ENCODE measurements around the gene NKAIN2. TPM values are rescaled to one million over a fixed set of nuclear protein-coding genes. Genes with fewer than 3 reads are reported as not detected.

Gene NKAIN2
- total and polyA plus RNA-seq, 2 donors (not counting 3 experiments of a cell fraction or from before 2014, with no cell fraction given) = 0.03 TPM; not detected in 1

- FAIRE-seq (no peak), DNase-seq (ENCODE audit: low read depth, low spot score) (no peak)
- BruUV-seq (replicated peaks) = no TSS peak
- H3K27me3 ChIP-seq (ENCODE audit: control insufficient read depth in 2 of 2, insufficient read depth in 2 of 2, low read length in 2 of 2) = no peaks in the 10 kb centered on the region
- H3K4me2 ChIP-seq (ENCODE audit: insufficient read depth, low read length) = no peak overlapping the region
- intact Hi-C loops (cut with micrococcal nuclease) (no loop called here), dilution Hi-C loops (cut with MboI; ENCODE audit: extremely low pct_ligation_motif_present, low sequenced_read_pairs) (no loop called here)
- H2AFZ ChIP-seq (ENCODE audit: low read depth, low read length) = no peak overlapping the region
- POLR2A ChIA-PET = no interaction called here
- no peak overlapping the region for H3K27ac ChIP-seq (ENCODE audit: insufficient read depth, low read depth, low read length)
- no peaks in the 10 kb centered on the region for H3K36me3 ChIP-seq (ENCODE audit: control insufficient read depth in 2 of 2, extremely low read depth in 1 of 2, insufficient read depth in 2 of 2, low read length in 2 of 2)
- no peaks in the 10 kb centered on the region for H4K20me1 ChIP-seq (replicated peaks; ENCODE audit: control insufficient read depth, extremely low read depth, insufficient read depth, low read length)
- H3K4me3 ChIP-seq (replicated peaks in 1 of 3; ENCODE audit: insufficient read depth in 1 of 3, low read depth in 1 of 3, low read length in 3 of 3) = no peak overlapping the region
- no peaks in the 10 kb centered on the region for H3K79me2 ChIP-seq (ENCODE audit: control insufficient read depth, insufficient read depth, low read length)
- no peaks in the 10 kb centered on the region for H3K9me1 ChIP-seq (replicated peaks; ENCODE audit: control insufficient read depth, extremely low read depth, insufficient read depth, low read length)
- H3K4me1 ChIP-seq (ENCODE audit: control insufficient read depth, extremely low read depth, insufficient read depth, low read length) = no peaks in the 10 kb centered on the region
- H3K9ac ChIP-seq (replicated peaks; ENCODE audit: extremely low read depth, insufficient read depth, low read length) = no peak overlapping the region
- no peaks in the 10 kb centered on the region for H3K9me3 ChIP-seq (replicated peaks; ENCODE audit: control insufficient read depth, insufficient read depth, low read length)
- no peak for TF ChIP-seq FOS (IDR thresholded peaks at IDR 0.05; ENCODE audit: borderline replicate concordance, insufficient read depth, low read length)
- TF ChIP-seq MAX (IDR thresholded peaks at IDR 0.05; ENCODE audit: insufficient read depth, insufficient read length) = no peak
- no peak for TF ChIP-seq GATA2 (IDR thresholded peaks at IDR 0.05; ENCODE audit: insufficient read depth, insufficient read length, low read depth, low read length)
- TF ChIP-seq JUN (IDR thresholded peaks at IDR 0.05; ENCODE audit: borderline replicate concordance, insufficient read depth, insufficient read length, low read depth) = no peak
- TF ChIP-seq POLR2AphosphoS5 (IDR thresholded peaks at IDR 0.05; ENCODE audit: insufficient read depth, low read depth, low read length) = no peak
- no peak for TF ChIP-seq POLR2A (IDR thresholded peaks at IDR 0.05; ENCODE audit: low read depth, low read length)
- no peak for TF ChIP-seq EZH2 (IDR thresholded peaks at IDR 0.05; ENCODE audit: borderline replicate concordance, low read depth, low read length, severe bottlenecking)
- no peak for TF ChIP-seq CTCF (IDR thresholded peaks at IDR 0.05; ENCODE audit: extremely low read depth in 1 of 2, insufficient read depth in 1 of 2, low read depth in 1 of 2, low read length in 2 of 2)
- no peak for TF ChIP-seq MYC (IDR thresholded peaks at IDR 0.05; ENCODE audit: low read depth, low read length)
- CTCF ChIA-PET = no interaction called here
Observed at GRCh38 chr6:123859291-123859690, 55.6 kb downstream of the NKAIN2 start.
